WTC11 (cell line): ENCODE measurements around the gene NDUFV3. TPM values are rescaled to one million over a fixed set of nuclear protein-coding genes. Genes with fewer than 3 reads are reported as not detected.

ENCODE experiments used
- ATF1 ChIP-seq: sonication (generic); formaldehyde crosslinking; IDR thresholded peaks from 2 replicates; pipeline ENCODE4 v1.8.1; 2023; ENCODE audit warnings: mild to moderate bottlenecking, moderate library complexity, missing genetic modification reagents
- FOXJ3 ChIP-seq: sonication (generic); formaldehyde crosslinking; IDR thresholded peaks from 2 replicates; pipeline ENCODE4 v1.9.0; 2021; ENCODE audit warnings: missing genetic modification reagents, mild to moderate bottlenecking, borderline replicate concordance
- FOXK1 ChIP-seq: sonication (generic); formaldehyde crosslinking; IDR thresholded peaks from 2 replicates; pipeline ENCODE4 v1.8.0; 2022; ENCODE audit warnings: mild to moderate bottlenecking, moderate library complexity, missing genetic modification reagents
- GRHL2 ChIP-seq: fragments of 250-450 bp; sonication (Bioruptor Pico); IDR thresholded peaks from 2 replicates; pipeline ENCODE4 v1.8.0; 2022; ENCODE audit warnings: mild to moderate bottlenecking, moderate library complexity; ENCODE audit not compliant: insufficient replicate concordance, severe bottlenecking
- HMGA2 ChIP-seq: fragments of 250-450 bp; sonication (Bioruptor Pico); IDR thresholded peaks from 2 replicates; pipeline ENCODE4 v1.4.0; 2021; ENCODE audit warnings: mild to moderate bottlenecking, moderate library complexity
- MXD4 ChIP-seq: fragments of 250-450 bp; sonication (Bioruptor Pico); IDR thresholded peaks from 2 replicates; pipeline ENCODE4 v1.8.0; 2021; ENCODE audit warnings: mild to moderate bottlenecking, moderate library complexity, borderline replicate concordance
- NFYB ChIP-seq: sonication (generic); formaldehyde crosslinking; conservative IDR thresholded peaks from 2 replicates; pipeline ENCODE4 v1.8.0; 2022; ENCODE audit warnings: low read depth, missing genetic modification reagents
- NR2C2 ChIP-seq: sonication (generic); formaldehyde crosslinking; IDR thresholded peaks from 2 replicates; pipeline ENCODE4 v1.8.0; 2022; ENCODE audit warnings: mild to moderate bottlenecking, missing genetic modification reagents
- PRRX2 ChIP-seq: fragments of 250-450 bp; sonication (Bioruptor Pico); IDR thresholded peaks from 2 replicates; pipeline ENCODE4 v1.8.0; 2021; ENCODE audit warnings: mild to moderate bottlenecking
- RELA ChIP-seq: sonication (generic); formaldehyde crosslinking; IDR thresholded peaks from 2 replicates; pipeline ENCODE4 v1.8.1; 2022; ENCODE audit warnings: missing genetic modification reagents, mild to moderate bottlenecking, borderline replicate concordance
- SP1 ChIP-seq: sonication (generic); formaldehyde crosslinking; conservative IDR thresholded peaks from 2 replicates; pipeline ENCODE4 v1.8.1; 2022; ENCODE audit warnings: missing genetic modification reagents
- ZNF396 ChIP-seq: fragments of 250-450 bp; sonication (Bioruptor Pico); IDR thresholded peaks from 2 replicates; pipeline ENCODE4 v1.8.0; 2021; ENCODE audit warnings: mild to moderate bottlenecking, moderate library complexity, borderline replicate concordance
- ZNF416 ChIP-seq: fragments of 250-450 bp; sonication (Bioruptor Pico); IDR thresholded peaks from 2 replicates; pipeline ENCODE4 v1.9.0; 2021; ENCODE audit warnings: mild to moderate bottlenecking, inconsistent platforms
- total RNA-seq: library from RNA; stranded (reverse); gene quantifications from 3 replicates; pipeline ENCODE4 v1.2.3, GENCODE V29; 2021
- TF ChIP-seq, protein P1 (sequence below): fragments of 250-450 bp; sonication (Bioruptor Pico); IDR thresholded peaks from 2 replicates; pipeline ENCODE4 v1.9.0; 2021; ENCODE audit warnings: mild to moderate bottlenecking, borderline replicate concordance
- TF ChIP-seq, protein P2 (sequence below): sonication (generic); formaldehyde crosslinking; IDR thresholded peaks from 2 replicates; pipeline ENCODE4 v1.8.0; 2022; ENCODE audit warnings: mild to moderate bottlenecking, missing genetic modification reagents
- TF ChIP-seq, protein P3 (sequence below): sonication (generic); formaldehyde crosslinking; IDR thresholded peaks from 2 replicates; pipeline ENCODE4 v1.8.0; 2022; ENCODE audit warnings: missing genetic modification reagents

Gene NDUFV3
- total RNA-seq, 1 experiment from 2014 or later, result 28.5 TPM

DNA sequence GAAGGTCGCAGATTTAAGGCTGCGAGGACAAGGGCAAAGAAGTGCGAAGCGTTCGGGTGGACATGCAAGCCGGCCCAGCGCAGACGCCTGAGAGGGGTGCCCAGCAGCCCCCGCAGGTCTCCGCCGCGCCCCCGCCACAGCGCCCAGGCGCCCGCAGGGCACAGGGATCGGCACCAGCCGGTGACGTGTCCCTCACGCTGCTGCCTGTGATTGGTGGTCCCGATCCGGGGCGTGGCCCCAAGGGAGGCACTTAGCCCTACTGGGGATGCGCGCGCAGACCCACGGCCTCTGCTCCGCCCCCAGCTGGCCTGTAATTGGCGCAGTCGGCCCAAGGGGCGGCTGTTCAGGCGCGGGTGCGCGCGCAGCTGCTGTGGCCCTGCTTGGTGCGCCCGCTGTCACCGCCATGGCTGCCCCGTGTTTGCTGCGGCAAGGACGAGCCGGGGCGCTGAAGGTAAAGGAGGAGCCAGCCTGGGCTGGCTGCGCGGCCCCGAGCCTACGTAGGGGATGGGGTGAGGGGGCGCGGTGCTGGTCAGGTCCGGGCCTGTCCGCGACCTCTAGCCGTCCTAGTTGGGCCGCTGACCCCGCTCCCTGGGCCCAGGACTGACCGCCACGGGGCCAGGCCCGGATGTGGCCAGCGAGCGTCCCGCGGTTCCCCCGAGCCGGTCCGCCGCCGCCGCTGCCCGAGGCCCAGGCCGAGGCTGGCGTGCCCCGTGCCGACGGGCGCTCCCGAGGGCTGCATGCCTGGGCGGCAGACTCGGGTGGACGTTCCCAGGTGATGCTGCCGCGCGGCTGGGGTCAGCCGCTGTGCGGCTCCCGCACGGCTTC, at the start of gene NDUFV3 (continued):
- no peak for TF ChIP-seq FOXJ3 (CRISPR knock-in tag)
- no peak for TF ChIP-seq MXD4 (CRISPR knock-in tag)
- no peak for TF ChIP-seq RELA (CRISPR knock-in tag)
- no peak for TF ChIP-seq ZNF396
- TF ChIP-seq PRRX2, result no peak
- 0 out of 2 replicates have a peak, but pooled peaks have one; percentile 31 for TF ChIP-seq FOXK1 (CRISPR knock-in tag)
- TF ChIP-seq NFYB (CRISPR knock-in tag), result peak; percentile 82
- no peak for TF ChIP-seq ZNF416 (CRISPR knock-in tag)
- TF ChIP-seq ATF1 (CRISPR knock-in tag), result no peak; the same call in 1 of the 2 replicates
- TF ChIP-seq, protein P1, sequence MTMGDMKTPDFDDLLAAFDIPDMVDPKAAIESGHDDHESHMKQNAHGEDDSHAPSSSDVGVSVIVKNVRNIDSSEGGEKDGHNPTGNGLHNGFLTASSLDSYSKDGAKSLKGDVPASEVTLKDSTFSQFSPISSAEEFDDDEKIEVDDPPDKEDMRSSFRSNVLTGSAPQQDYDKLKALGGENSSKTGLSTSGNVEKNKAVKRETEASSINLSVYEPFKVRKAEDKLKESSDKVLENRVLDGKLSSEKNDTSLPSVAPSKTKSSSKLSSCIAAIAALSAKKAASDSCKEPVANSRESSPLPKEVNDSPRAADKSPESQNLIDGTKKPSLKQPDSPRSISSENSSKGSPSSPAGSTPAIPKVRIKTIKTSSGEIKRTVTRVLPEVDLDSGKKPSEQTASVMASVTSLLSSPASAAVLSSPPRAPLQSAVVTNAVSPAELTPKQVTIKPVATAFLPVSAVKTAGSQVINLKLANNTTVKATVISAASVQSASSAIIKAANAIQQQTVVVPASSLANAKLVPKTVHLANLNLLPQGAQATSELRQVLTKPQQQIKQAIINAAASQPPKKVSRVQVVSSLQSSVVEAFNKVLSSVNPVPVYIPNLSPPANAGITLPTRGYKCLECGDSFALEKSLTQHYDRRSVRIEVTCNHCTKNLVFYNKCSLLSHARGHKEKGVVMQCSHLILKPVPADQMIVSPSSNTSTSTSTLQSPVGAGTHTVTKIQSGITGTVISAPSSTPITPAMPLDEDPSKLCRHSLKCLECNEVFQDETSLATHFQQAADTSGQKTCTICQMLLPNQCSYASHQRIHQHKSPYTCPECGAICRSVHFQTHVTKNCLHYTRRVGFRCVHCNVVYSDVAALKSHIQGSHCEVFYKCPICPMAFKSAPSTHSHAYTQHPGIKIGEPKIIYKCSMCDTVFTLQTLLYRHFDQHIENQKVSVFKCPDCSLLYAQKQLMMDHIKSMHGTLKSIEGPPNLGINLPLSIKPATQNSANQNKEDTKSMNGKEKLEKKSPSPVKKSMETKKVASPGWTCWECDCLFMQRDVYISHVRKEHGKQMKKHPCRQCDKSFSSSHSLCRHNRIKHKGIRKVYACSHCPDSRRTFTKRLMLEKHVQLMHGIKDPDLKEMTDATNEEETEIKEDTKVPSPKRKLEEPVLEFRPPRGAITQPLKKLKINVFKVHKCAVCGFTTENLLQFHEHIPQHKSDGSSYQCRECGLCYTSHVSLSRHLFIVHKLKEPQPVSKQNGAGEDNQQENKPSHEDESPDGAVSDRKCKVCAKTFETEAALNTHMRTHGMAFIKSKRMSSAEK, result no peak
- TF ChIP-seq, protein P2, sequence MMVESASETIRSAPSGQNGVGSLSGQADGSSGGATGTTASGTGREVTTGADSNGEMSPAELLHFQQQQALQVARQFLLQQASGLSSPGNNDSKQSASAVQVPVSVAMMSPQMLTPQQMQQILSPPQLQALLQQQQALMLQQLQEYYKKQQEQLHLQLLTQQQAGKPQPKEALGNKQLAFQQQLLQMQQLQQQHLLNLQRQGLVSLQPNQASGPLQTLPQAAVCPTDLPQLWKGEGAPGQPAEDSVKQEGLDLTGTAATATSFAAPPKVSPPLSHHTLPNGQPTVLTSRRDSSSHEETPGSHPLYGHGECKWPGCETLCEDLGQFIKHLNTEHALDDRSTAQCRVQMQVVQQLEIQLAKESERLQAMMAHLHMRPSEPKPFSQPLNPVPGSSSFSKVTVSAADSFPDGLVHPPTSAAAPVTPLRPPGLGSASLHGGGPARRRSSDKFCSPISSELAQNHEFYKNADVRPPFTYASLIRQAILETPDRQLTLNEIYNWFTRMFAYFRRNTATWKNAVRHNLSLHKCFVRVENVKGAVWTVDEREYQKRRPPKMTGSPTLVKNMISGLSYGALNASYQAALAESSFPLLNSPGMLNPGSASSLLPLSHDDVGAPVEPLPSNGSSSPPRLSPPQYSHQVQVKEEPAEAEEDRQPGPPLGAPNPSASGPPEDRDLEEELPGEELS (CRISPR knock-in tag), result no peak; the same call in 1 of the 2 replicates
- TF ChIP-seq, protein P3, sequence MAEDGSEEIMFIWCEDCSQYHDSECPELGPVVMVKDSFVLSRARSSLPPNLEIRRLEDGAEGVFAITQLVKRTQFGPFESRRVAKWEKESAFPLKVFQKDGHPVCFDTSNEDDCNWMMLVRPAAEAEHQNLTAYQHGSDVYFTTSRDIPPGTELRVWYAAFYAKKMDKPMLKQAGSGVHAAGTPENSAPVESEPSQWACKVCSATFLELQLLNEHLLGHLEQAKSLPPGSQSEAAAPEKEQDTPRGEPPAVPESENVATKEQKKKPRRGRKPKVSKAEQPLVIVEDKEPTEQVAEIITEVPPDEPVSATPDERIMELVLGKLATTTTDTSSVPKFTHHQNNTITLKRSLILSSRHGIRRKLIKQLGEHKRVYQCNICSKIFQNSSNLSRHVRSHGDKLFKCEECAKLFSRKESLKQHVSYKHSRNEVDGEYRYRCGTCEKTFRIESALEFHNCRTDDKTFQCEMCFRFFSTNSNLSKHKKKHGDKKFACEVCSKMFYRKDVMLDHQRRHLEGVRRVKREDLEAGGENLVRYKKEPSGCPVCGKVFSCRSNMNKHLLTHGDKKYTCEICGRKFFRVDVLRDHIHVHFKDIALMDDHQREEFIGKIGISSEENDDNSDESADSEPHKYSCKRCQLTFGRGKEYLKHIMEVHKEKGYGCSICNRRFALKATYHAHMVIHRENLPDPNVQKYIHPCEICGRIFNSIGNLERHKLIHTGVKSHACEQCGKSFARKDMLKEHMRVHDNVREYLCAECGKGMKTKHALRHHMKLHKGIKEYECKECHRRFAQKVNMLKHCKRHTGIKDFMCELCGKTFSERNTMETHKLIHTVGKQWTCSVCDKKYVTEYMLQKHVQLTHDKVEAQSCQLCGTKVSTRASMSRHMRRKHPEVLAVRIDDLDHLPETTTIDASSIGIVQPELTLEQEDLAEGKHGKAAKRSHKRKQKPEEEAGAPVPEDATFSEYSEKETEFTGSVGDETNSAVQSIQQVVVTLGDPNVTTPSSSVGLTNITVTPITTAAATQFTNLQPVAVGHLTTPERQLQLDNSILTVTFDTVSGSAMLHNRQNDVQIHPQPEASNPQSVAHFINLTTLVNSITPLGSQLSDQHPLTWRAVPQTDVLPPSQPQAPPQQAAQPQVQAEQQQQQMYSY (CRISPR knock-in tag), result 0 out of 2 replicates have a peak, but pooled peaks have one; percentile 15
- TF ChIP-seq HMGA2 (CRISPR knock-in tag), result no peak
- TF ChIP-seq SP1 (CRISPR knock-in tag), result peak; percentile 91
- TF ChIP-seq GRHL2 (CRISPR knock-in tag), result no peak
- TF ChIP-seq NR2C2, result no peak
